GM19397 (cell line): ENCODE results near the gene REPS2.

ENCODE experiments used
- ATAC-seq: cut with Tn5 transposase; IDR thresholded peaks from one replicate; pipeline ENCODE4 v1.9.1; 2021; ENCODE audit warnings: mild to moderate bottlenecking, moderate library complexity; ENCODE audit not compliant: unreplicated experiment

REPS2 gene

DNA sequence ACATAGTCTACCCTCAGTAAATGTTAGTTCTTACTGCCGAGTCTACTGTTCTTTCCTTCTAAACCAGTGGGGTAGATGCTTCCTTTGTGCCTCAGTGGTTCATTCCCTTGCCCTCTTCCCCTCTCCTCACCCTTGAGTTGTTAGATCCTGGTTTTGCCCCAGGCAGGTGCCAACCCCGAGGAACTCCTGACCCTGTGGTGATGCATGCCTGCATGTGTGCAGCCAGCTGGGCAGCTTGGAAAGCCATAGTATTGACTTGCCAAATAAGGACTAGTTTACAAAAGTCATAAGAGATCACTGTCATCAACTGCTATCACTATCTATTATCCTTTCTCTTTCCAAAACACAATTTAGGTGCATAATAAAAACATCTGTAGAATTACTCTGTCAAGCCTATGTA lies 50.9 kb downstream of the REPS2 start:
- no peak for ATAC-seq

- ATAC-seq = no peak
Observed at GRCh38 chrX:16999275-16999674, 52.8 kb downstream of the REPS2 start.

GRCh38 chrX:17000751-17001150 lies 54.3 kb downstream of the REPS2 start:
- ATAC-seq = no peak

GRCh38 chrX:17005712-17006368 lies 59.4 kb downstream of the REPS2 start:
- no peak for ATAC-seq

DNA sequence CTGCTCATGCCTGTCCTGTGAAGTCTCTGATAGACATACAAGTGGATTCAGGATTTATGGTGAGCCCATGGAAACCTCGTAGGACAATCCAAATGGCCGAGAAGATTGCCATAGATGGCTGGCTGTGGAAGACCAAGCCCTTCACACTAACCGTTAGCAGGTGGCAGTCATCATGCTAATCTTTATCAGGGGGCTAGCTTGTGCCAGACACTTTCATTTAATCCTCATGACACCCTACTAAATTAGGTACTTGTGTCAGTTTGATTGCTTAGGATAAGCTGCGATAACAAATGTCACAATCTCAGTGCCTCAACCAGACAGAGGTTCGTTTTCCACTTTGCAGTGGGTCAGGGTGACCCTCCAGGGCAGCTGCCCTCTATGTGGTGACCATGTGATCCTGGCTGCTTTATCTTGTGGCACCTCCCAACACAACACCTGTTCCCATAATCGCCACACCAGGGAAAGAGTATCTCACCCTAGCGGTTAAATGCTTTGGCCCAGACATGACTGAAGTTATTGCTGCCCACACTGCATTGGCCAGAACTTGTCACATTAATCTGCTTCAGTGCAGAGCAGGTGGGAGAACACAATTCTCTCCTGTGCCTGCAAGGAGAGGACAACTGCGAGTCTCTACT lies 60.8 kb downstream of the REPS2 start:
- ATAC-seq = no peak

- ATAC-seq = no peak
Observed at GRCh38 chrX:17009856-17010625, 63.6 kb downstream of the REPS2 start.

DNA sequence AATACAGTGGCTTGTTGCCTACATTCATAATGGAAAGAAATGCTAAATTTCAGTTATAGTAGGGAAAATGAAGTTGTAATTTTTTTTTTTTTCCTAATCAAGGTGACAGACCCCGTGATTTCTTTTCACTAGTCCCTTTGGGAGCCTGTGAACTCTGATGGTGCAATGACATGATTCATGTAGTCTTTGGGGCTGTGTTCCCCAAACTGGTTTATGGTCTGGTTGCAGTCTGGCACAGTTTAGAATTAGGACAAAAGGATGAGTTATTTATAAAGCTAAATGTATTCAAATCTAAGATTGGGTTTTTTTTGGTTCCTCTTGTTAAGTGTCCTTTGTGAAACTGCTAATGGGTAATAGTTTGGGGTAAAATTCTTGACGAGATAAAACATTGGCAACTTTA lies 66.0 kb downstream of the REPS2 start:
- ATAC-seq = no peak

DNA sequence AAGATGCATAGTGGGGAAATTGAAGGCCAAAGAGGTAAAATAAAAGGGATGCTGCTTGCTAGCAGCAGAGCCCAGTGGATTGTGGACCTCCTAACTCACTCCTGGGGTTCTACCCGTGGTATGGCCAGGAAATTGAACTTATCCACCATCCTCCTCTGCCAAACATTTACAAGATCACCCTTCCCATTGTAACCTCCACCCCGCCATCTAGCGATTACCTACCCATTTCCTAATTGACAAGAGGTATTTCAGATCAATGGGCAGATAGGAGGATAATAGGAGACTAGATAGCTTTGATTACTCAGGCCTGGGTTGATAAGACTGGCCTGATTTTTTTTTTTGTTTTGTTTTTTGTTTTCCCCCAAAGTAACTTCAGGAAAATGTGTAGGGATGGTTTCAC lies 67.8 kb downstream of the REPS2 start:
- ATAC-seq = no peak

DNA sequence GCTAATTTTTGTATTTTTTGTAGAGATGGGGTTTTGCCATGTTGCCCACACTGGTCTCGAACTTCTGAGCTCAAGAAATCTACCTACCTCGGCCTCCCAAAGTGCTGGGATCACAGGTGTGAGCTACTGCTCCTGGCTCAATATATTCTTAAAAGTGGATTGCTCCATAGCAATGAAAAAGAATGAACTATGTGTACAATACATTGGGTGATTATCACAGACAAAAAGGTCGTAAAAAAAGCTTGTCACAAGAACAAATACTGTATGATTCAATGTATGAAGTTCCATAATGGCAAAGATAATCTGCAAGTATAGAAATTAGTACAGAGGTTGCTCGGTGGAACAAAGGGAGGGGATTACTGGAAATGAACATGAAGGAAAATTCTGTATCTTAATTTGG lies 70.7 kb downstream of the REPS2 start:
- no peak for ATAC-seq

- ATAC-seq = no peak
Observed at GRCh38 chrX:17020356-17020755, 73.9 kb downstream of the REPS2 start.

DNA sequence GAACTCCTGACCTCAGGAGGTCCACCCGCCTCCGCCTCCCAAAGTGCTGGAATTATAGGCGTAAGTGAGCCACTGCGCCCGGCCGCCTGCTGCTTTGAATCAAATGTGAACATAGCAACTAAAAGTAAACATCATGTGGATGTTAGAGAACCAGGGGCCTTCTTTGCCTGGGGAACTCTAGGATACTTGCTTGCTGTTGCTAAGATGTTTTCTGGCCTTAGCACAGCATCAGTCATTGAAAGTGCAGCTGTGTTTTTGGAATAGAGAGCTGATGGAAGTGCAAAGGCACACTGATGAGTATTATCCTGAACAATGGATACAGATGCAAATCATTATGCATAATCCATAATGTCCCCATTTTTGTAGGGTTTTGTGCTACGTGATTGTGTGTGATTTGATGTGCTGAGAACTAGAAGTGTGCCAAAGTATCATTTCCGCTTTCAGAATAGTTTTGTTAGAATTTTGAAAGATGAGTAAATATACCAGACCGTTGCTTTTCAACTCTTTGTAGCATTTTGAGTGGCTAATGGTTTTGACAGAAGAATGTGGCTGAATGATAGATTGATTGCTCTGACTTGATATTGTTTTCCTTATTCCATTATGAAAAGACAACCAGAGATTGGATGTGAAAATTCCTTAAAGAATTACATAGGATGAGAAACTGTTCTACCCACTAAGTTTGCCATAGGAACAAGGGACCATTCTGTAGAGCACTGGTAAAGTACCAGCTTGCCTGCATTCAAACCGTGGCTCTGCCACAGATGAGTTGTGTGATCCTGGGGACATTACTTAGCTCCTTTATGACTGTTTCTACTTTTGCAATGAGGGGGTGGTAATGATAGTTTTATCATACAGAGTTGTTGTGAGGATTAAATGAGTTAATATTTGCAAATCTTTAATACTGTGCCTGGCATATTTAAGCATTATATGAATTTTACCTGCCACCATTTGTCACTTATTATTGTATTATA lies 74.7 kb downstream of the REPS2 start:
- ATAC-seq = no peak

DNA sequence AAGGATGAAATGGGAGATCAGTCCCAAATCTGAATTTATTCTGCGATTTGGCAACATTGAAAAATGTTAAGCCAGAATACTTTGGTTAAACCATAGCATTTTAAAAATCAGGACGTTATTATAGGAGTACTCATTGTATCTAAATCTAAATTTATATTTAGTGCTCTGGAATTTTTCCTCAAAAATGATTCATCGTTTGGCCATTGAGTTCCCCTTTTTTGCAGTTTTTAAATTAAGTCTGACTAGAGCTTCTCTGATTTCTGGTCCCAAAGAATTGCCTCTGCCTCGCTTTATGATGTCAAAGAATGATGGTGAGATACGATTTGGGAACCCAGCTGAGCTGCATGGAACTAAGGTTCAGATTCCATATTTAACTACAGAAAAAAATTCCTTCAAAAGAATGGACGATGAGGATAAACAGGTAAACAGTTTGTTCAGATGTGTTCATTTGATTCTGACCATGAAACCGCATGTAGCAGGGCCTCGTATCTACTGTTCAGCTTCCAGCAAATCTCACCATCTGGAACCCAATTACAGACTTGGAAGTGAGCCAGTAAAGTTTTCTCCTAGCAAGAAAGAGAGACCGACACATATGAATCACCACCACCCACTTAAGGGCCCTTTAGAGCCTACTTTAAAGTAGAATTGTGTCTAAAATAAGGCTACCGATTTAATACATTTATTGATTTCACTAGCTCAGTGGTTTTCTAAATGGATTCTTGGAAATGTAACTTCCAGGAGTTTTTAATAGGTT lies 75.6 kb downstream of the REPS2 start:
- no peak for ATAC-seq

DNA sequence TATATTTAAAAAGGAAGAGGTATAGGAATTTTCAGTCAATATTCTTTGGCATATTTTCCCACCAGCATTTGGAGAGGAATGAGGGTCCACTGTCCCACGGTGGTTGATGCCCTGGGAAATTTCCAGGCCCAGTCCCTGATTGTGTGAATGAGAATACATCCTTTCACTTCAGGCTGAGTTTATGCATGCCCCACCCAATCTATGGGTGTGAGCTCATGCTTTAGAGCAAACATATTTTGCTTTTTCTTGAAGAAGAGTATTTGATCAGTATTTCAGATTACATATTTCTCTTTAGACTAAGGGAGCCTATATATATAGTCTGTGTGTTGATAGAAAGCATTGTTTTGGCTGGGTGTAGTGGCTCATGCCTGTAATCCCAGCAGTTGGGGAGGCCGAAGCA lies 77.2 kb downstream of the REPS2 start:
- no peak for ATAC-seq

DNA sequence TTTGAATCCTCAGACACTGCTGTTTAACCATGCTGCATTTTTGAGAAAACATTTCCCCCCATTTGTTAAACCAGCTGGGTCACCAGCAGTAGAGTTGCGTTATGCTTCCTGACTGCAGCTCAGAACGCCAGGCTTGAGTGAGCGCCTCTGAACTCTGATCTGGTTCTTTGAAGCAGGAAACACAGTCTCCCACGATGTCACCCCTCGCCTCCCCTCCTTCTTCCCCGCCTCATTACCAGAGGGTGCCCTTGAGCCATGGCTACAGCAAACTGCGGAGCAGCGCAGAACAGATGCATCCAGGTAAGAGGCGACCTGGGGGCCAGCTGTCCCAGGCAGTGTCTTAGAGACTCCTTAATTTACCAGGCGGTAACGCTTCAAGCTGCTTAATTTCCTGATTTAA lies 78.4 kb downstream of the REPS2 start:
- ATAC-seq = no peak

- no peak for ATAC-seq
Observed at GRCh38 chrX:17025621-17026302, 79.3 kb downstream of the REPS2 start.

DNA sequence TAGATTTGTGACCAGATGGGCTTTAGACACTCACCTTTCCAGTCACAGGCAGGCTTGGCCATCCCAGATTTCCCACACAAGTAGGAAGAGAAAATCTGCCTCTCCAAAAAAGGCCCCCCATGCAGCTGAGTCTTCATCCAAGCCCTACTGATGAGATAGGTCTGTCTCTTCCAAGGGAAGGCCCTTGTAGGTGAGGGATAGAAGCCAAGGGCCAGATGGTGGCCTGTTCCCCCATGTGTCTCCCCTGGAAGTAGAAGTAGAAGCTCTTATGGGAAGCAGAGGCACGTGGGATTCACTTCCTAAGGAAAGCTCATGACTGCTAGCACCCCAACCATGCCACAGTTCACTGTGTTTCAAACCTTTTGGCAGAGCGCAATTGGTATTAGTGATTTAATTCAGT lies 81.5 kb downstream of the REPS2 start:
- ATAC-seq = no peak

DNA sequence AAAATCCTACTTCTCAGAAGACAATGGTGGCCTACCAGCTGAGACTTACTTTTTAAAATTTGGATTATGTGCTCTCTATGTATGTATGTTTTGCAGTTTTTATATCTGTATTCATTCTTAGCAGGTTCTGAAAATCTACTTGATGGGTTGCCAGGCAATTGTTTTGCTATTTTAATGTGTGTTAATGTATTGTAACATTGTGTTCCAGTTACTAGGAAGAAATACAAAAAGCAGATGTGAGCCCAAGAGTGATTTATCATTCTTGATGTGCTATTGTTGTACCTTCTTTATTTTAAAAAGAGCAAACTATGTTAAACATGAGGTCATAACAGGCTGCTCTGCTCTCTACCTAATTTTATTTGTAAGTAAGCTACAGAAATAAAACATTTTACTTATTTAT lies 81.9 kb downstream of the REPS2 start:
- no peak for ATAC-seq

- ATAC-seq = no peak
Observed at GRCh38 chrX:17030092-17030491, 83.6 kb downstream of the REPS2 start.

- ATAC-seq = no peak
Observed at GRCh38 chrX:17030580-17031270, 84.3 kb downstream of the REPS2 start.
